T-helper 2 cell treated with Interferon-gamma antibody and Interleukin-4, amounts not matched to agents 5 μg/mL and 100 μg/mL, for 36 hours (primary cell): Measurements from ENCODE around the gene CLDN15.

ENCODE experiments used
- DNase-seq: peaks from one replicate; pipeline ENCODE4 v3.0.0; 2021; ENCODE audit warnings: low spot score
- H3K27ac Mint-ChIP-seq: one replicate; pipeline ENCODE4 v1.8.0; 2021; ENCODE audit warnings: mild to moderate bottlenecking, mixed read lengths
- H3K27me3 Mint-ChIP-seq: one replicate; pipeline ENCODE4 v1.8.0; 2021; ENCODE audit warnings: low read depth, mixed read lengths
- H3K36me3 Mint-ChIP-seq: one replicate; pipeline ENCODE4 v1.8.0; 2021; ENCODE audit warnings: low read depth, mixed read lengths
- H3K4me1 Mint-ChIP-seq: one replicate; pipeline ENCODE4 v1.8.0; 2021; ENCODE audit warnings: low read depth, mixed read lengths
- H3K4me3 Mint-ChIP-seq: one replicate; pipeline ENCODE4 v1.8.0; 2022; ENCODE audit warnings: mild to moderate bottlenecking, moderate library complexity, mixed read lengths
- H3K9me3 Mint-ChIP-seq: one replicate; pipeline ENCODE4 v1.8.0; 2021; ENCODE audit warnings: mixed read lengths

Gene CLDN15

GRCh38 chr7:101220295-101220694 lies 17.3 kb downstream of the CLDN15 start:
- H3K9me3 Mint-ChIP-seq: no peaks in the 10 kb centered on the region
- H3K36me3 Mint-ChIP-seq: peaks cover 41% of the 10 kb centered on the region
- no peaks in the 10 kb centered on the region for H3K27me3 Mint-ChIP-seq
- H3K4me1 Mint-ChIP-seq: peaks cover 23% of the 10 kb centered on the region
- peak overlapping the region; percentile 24 for H3K4me3 Mint-ChIP-seq
- no peak overlapping the region for H3K27ac Mint-ChIP-seq
- no peak for DNase-seq

DNA sequence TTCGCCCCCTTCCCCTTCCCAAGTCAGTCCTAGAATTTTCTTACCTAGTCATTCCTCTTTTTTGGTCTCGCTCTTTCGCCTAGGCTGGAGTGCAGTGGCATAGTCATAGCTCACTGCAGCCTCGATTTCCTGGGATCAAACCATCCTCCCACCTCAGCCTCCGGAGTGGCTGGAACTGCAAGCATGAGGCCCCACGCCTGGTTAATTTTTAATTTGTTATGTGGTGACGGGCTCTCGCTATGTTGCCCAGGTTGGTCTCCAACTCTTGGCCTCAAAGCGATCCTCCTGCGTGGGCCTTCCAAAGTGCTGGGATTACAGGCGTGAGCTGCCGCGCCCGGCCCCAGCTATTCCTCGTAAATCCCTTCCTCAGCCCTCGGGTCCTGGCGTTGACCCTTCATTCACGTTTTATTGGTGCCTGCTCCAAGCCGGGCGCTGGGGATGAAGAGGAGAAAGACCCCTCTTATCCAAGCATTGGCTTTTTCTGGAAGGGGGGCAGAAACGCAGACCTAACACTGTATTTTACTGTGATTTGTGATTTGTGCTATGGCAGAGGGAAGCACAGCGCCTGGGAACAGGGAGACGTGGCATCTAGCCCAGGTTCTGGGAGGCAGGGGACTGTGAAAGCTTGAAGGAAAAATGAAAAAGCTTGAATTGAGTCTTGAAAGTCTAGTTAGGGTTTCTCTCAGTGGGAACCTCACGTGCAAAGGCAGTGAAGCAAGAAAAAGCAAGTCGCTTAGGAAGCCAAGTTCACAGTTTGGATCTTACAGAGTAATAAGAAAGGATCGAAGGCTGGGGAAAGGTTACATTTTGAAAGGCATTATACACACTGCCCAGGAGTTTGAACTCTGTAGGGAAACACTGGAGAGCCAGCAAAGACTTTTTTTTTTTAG lies 19.1 kb downstream of the CLDN15 start:
- Mint-ChIP-seq H3K9me3 (no peaks in the 10 kb centered on the region), H3K27me3 (no peaks in the 10 kb centered on the region), H3K36me3 (peaks cover 35% of the 10 kb centered on the region), H3K4me1 (peaks cover 23% of the 10 kb centered on the region), H3K27ac (peak overlapping the region; percentile 84), H3K4me3 (peak overlapping the region; percentile 91)
- no peak for DNase-seq

- H3K36me3 Mint-ChIP-seq: peaks cover 33% of the 10 kb centered on the region
Observed at GRCh38 chr7:101217388-101218235, 20.0 kb downstream of the CLDN15 start, which contains the start of the genes PLOD3 and ZNHIT1. Gene PLOD3, minus strand, starts transcription at chr7:101217581. Its CDS starts 307 bp downstream, at chr7:101217274. Gene ZNHIT1, plus strand, starts transcription at chr7:101218165. Its CDS starts 31 bp downstream, at chr7:101218196.

DNA sequence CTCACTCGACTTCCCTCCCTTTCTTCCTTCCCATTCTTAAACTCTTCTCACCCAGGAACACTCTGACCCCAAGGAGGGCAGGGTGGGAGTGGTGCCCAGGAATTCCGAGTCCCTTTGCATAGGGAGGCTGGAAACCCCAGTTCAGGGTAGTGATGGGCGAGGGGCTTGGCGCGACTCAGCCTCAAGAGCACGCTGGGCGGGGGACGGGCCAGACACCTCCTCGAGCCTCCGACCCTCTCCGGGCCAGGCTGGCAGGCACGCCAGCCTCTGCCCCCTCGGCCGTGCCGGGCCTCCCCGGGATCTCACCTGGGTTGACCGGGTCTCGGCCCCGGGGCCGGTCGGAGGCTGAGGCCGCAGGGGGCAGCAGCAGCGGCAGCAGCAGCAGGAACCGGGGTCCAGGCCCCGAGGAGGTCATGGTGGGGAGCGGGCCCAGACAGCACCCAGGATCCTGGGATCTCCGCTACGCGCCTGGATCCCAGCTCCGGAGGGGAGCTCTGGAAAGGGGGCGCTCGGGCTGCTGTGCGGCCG lies 20.7 kb downstream of the CLDN15 start:
- Mint-ChIP-seq H3K4me1 (peaks cover 21% of the 10 kb centered on the region), H3K4me3 (peak overlapping the region; percentile 91), H3K27ac (peak overlapping the region; percentile 84), H3K36me3 (peaks cover 29% of the 10 kb centered on the region), H3K9me3 (no peaks in the 10 kb centered on the region), H3K27me3 (no peaks in the 10 kb centered on the region)
- DNase-seq: no peak

More at GRCh38 chr7:101217388-101218235, 20.0 kb downstream of the CLDN15 start, which contains the start of the genes PLOD3 and ZNHIT1:
- no peaks in the 10 kb centered on the region for H3K27me3 Mint-ChIP-seq
- H3K9me3 Mint-ChIP-seq: no peaks in the 10 kb centered on the region
- H3K4me1 Mint-ChIP-seq: peaks cover 23% of the 10 kb centered on the region
- H3K27ac Mint-ChIP-seq: peak within 1 kb of the TSS; percentile 84
- DNase-seq: peak; percentile 94
- H3K4me3 Mint-ChIP-seq: peak within 1 kb of the TSS; percentile 91

DNA sequence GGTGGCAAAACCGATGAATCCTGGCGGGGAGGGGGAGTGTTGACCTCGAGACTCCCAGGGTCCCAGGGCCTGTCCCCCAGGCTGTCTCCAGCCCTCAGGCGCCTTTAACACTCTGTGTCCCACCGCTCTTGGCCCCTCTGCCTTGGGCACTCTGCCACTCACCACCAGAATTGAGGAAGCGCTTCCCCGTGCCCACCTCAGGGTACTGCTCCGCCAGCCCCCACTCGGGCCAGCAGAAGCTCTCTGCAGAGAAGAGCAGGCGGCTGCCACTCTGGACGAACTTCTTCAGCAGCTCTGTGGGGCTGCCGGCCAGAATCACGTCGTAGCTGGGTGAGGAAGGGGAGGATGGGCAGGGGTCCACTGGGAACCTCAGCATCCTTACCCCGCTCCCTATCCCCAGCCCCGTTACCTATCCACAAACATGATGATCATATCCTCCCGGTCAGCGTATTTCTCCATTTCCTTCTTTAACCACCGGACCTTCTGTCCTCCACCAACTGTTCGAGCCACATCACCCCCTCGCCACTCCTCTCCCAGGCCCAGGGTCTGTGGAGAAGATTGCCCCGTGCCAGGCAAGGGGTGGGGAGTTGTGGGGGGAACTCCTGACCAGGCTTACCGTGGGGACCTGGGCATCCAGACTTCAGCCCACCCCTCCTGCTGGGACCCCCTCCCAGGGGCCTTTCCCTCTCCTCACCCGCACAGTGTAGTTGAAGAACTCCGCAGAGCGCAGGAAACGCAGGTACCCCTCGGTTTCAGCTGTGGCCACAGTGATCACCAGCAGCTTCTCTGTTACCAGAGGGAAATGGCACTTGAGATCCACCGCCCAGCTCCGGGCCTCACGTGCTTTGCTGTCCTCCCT lies 21.4 kb downstream of the CLDN15 start:
- peak overlapping the region; percentile 74 for H3K27ac Mint-ChIP-seq
- no peaks in the 10 kb centered on the region for H3K27me3 Mint-ChIP-seq
- H3K4me1 Mint-ChIP-seq: peaks cover 21% of the 10 kb centered on the region
- H3K4me3 Mint-ChIP-seq: peak overlapping the region; percentile 91
- H3K36me3 Mint-ChIP-seq: peaks cover 24% of the 10 kb centered on the region
- DNase-seq: no peak
- no peaks in the 10 kb centered on the region for H3K9me3 Mint-ChIP-seq

GRCh38 chr7:101212014-101212413 lies 25.6 kb downstream of the CLDN15 start:
- Mint-ChIP-seq H3K9me3 (no peaks in the 10 kb centered on the region), H3K27me3 (no peaks in the 10 kb centered on the region), H3K4me3 (no peak overlapping the region), H3K4me1 (peaks cover 8% of the 10 kb centered on the region), H3K27ac (no peak overlapping the region), H3K36me3 (peaks cover 32% of the 10 kb centered on the region)
- no peak for DNase-seq

GRCh38 chr7:101211501-101211900 lies 26.1 kb downstream of the CLDN15 start:
- Mint-ChIP-seq H3K27ac (no peak overlapping the region), H3K27me3 (no peaks in the 10 kb centered on the region), H3K4me1 (peaks cover 5% of the 10 kb centered on the region), H3K9me3 (no peaks in the 10 kb centered on the region), H3K36me3 (peaks cover 29% of the 10 kb centered on the region), H3K4me3 (no peak overlapping the region)
- DNase-seq: no peak

DNA sequence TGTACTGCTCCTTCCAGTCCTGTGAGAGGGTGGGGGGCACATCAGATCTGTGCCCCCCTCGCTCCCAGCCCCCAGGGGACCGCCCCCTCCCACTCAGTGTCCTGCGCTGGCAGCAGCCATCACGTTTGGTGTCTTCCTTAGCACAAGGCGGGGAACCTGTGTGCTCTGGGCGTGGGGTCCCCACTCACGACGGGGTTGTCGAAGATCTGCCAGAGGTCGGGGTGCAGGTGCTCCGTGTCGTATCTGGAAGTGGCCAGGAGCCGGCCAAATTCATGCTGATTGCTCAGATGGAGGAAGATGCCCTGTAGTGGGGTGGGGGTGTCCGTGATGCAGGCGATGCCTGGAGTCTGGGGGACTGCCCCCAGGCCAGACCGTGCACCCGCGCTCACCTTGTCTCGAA lies 27.5 kb downstream of the CLDN15 start:
- H3K9me3 Mint-ChIP-seq: no peaks in the 10 kb centered on the region
- DNase-seq: no peak
- no peaks in the 10 kb centered on the region for H3K4me1 Mint-ChIP-seq
- no peak overlapping the region for H3K27ac Mint-ChIP-seq
- no peak overlapping the region for H3K4me3 Mint-ChIP-seq
- H3K27me3 Mint-ChIP-seq: no peaks in the 10 kb centered on the region
- H3K36me3 Mint-ChIP-seq: peaks cover 22% of the 10 kb centered on the region

- H3K36me3 Mint-ChIP-seq: peaks cover 14% of the 10 kb centered on the region
- H3K9me3 Mint-ChIP-seq: no peaks in the 10 kb centered on the region
- peaks cover under 1% of the 10 kb centered on the region for H3K4me1 Mint-ChIP-seq
- no peak for DNase-seq
- no peak overlapping the region for H3K4me3 Mint-ChIP-seq
- H3K27me3 Mint-ChIP-seq: peaks cover 3% of the 10 kb centered on the region
- H3K27ac Mint-ChIP-seq: no peak overlapping the region
Observed at GRCh38 chr7:101208794-101209193, 28.8 kb downstream of the CLDN15 start.

DNA sequence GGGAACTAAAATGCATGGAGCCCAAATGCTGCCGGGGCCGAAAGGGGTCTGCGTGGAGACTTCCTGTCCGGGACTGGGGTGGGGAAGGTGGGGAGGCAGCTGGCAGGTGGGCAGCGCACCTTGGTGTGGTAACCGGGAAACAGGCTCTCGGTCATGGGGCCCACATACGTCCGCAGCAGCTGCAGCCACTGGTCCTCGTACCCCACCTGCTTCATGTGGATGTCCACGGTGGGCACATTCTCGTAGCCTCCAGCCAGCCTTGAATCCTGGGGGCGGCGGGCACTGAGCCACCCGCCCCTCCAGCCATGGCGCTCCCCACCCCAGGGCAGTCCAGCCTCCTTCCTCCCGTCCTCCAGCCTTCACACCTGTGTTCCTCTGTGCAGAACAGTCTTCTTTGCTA lies 30.1 kb downstream of the CLDN15 start:
- Mint-ChIP-seq H3K9me3 (no peaks in the 10 kb centered on the region), H3K4me3 (no peak overlapping the region), H3K36me3 (peaks cover 14% of the 10 kb centered on the region), H3K27ac (peak overlapping the region; percentile 35), H3K27me3 (peaks cover 11% of the 10 kb centered on the region), H3K4me1 (peaks cover 3% of the 10 kb centered on the region)
- no peak for DNase-seq

DNA sequence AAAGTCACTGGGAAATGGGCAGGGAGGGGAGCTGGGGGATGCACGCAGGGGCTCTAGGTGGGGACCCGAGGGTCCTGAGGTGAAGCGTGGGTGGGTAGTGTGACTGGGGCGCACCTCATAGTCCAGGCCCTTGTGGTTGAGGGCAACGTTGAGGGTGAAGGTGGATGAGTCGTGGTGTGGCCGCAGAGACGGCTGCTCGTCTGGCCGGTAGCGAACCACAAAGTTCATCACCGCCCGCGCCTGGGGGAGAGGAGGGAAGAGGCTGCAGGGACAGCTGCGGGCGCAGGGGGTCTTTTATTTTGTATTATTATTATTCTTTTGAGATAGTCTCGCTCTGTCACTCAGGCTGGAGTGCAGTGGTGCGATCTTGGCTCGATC lies 30.9 kb downstream of the CLDN15 start:
- Mint-ChIP-seq H3K4me1 (peaks cover 3% of the 10 kb centered on the region), H3K36me3 (peaks cover 14% of the 10 kb centered on the region), H3K27me3 (peaks cover 15% of the 10 kb centered on the region), H3K4me3 (no peak overlapping the region), H3K9me3 (no peaks in the 10 kb centered on the region), H3K27ac (no peak overlapping the region)
- DNase-seq: no peak

DNA sequence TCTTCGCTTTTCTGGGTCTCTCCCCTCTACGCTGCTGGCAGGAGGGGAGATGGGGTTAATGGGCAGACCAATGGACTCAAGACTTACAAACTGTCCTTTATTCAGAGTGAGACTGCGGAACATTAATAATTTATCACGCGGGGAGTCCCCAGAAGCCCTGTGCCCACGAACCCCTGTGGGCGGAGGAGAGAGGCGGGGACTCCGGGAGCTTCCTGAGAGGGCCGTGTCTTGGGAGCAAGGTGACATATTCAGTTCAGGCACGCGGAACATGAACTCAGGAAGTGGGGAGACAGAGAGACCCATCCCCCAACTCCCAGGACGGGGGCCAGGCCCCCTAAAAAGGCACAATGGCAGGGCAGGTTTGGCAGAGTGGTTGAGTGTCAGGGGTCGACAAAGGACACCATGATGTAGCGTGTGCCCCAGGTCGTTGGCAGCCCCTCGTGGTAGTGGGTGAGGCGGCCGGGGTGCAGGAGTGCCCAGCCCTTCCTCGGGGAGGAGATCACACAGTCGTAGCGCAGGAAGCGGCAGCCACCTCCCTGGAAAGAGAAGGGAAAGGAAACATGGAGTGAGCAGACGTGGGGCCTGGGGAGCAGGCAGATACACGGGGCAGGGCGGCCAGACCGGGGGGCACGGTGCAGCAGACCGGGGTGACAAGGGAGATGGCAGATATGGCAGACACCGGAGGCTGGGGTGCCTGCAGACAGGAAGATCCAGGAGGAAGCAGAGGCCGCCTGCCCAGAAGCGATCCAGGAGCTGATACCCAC lies 31.5 kb downstream of the CLDN15 start:
- peaks cover 14% of the 10 kb centered on the region for H3K36me3 Mint-ChIP-seq
- H3K27ac Mint-ChIP-seq: peak overlapping the region; percentile 52
- H3K4me3 Mint-ChIP-seq: no peak overlapping the region
- H3K27me3 Mint-ChIP-seq: peaks cover 21% of the 10 kb centered on the region
- peaks cover 3% of the 10 kb centered on the region for H3K4me1 Mint-ChIP-seq
- DNase-seq: no peak
- no peaks in the 10 kb centered on the region for H3K9me3 Mint-ChIP-seq
